ENCODE results near the gene TPM2. TPM values are rescaled to one million over a fixed set of nuclear protein-coding genes. Genes with fewer than 3 reads are reported as not detected.

TPM2 gene
- total and polyA plus RNA-seq, 7 donors, result 6,047 to 16,334 (median 9,199) TPM

- DNase-seq (no peak), ATAC-seq (no peak)
- WGBS, 3 donors, result 85 to 95% (median 91%) methylated on average over 2 of the region's 2 CpGs
- Histone ChIP-seq H3K36me3 (ENCODE audit: insufficient read depth in 1 of 2, low read depth in 1 of 2) (no peaks in the 10 kb centered on the region), H3K4me3 (no peak overlapping the region), H3K27me3 (ENCODE audit: insufficient read depth in 3 of 3, low read length in 2 of 3) (no peaks in the 10 kb centered on the region), H3K9me3 (no peaks in the 10 kb centered on the region), H3K27ac (no peak overlapping the region), H3K4me1 (no peaks in the 10 kb centered on the region)
- TF ChIP-seq CTCF (IDR thresholded peaks at IDR 0.05), result no peak
- intact Hi-C loops (cut with DNase I), result no loop called here
Observed at GRCh38 chr9:35653611-35654010, 36.1 kb downstream of the TPM2 start.

- no peak for DNase-seq
- WGBS, 3 donors, result 87 to 91% (median 89%) methylated on average over 8 of the region's 8 CpGs
Observed at GRCh38 chr9:35652829-35653209, 36.9 kb downstream of the TPM2 start.

GRCh38 chr9:35651956-35652828 is 37.5 kb downstream of the TPM2 start:
- no peak for TF ChIP-seq CTCF (IDR thresholded peaks at IDR 0.05)
- intact Hi-C loops (cut with DNase I), result no loop called here
- no peaks in the 10 kb centered on the region for H3K27me3 ChIP-seq (ENCODE audit: insufficient read depth in 3 of 3, low read length in 2 of 3)
- no peaks in the 10 kb centered on the region for H3K4me1 ChIP-seq
- WGBS, 3 donors, result 80 to 83% (median 82%) methylated on average over 7 of the region's 7 CpGs
- DNase-seq (no peak), ATAC-seq (no peak)
- H3K9me3 ChIP-seq, result no peaks in the 10 kb centered on the region
- no peaks in the 10 kb centered on the region for H3K36me3 ChIP-seq (ENCODE audit: insufficient read depth in 1 of 2, low read depth in 1 of 2)
- H3K27ac ChIP-seq, result no peak overlapping the region
- no peak overlapping the region for H3K4me3 ChIP-seq

More at GRCh38 chr9:35652829-35653209, 36.9 kb downstream of the TPM2 start:
- TF ChIP-seq CTCF (IDR thresholded peaks at IDR 0.05), result no peak
- no peak for ATAC-seq
- Histone ChIP-seq H3K4me3 (no peak overlapping the region), H3K36me3 (ENCODE audit: insufficient read depth in 1 of 2, low read depth in 1 of 2) (no peaks in the 10 kb centered on the region), H3K27me3 (ENCODE audit: insufficient read depth in 3 of 3, low read length in 2 of 3) (no peaks in the 10 kb centered on the region), H3K9me3 (no peaks in the 10 kb centered on the region), H3K27ac (no peak overlapping the region), H3K4me1 (no peaks in the 10 kb centered on the region)
- intact Hi-C loops (cut with DNase I), result no loop called here

GRCh38 chr9:35650341-35651158 is 39.2 kb downstream of the TPM2 start, which contains the start of gene SIT1:
Gene SIT1, minus strand, starts transcription at chr9:35650931. Its CDS starts 78 bp downstream, at chr9:35650853.
- no peak within 1 kb of the TSS for H3K4me3 ChIP-seq
- WGBS, 3 donors, result 63 to 72% (median 65%) methylated on average over 20 to 22 of the region's 22 CpGs
- no peaks in the 10 kb centered on the region for H3K9me3 ChIP-seq
- no peaks in the 10 kb centered on the region for H3K4me1 ChIP-seq
- H3K36me3 ChIP-seq (ENCODE audit: insufficient read depth in 1 of 2, low read depth in 1 of 2), result no peaks in the 10 kb centered on the region
- no peak for ATAC-seq
- DNase-seq, result no peak
- no peak for TF ChIP-seq CTCF (IDR thresholded peaks at IDR 0.05)
- no peaks in the 10 kb centered on the region for H3K27me3 ChIP-seq (ENCODE audit: insufficient read depth in 3 of 3, low read length in 2 of 3)
- intact Hi-C loops (cut with DNase I), result no loop called here
- no peak within 1 kb of the TSS for H3K27ac ChIP-seq

Measured in psoas muscle (tissue), 8 donors.